Endothelial cell of umbilical vein (primary cell): Measurements from ENCODE around the gene ACTL7B.

Source experiments
- MAX ChIP-seq: IDR thresholded peaks from 2 replicates; pipeline ENCODE4 v1.6.1; 2011; ENCODE audit not compliant: insufficient read depth, insufficient read length
- MYC ChIP-seq: IDR thresholded peaks from one replicate; pipeline ENCODE4 v1.6.1; 2011; ENCODE audit warnings: mild to moderate bottlenecking, low read depth, low read length
- POLR2A ChIP-seq: IDR thresholded peaks from 2 replicates; pipeline ENCODE4 v1.6.1; 2012; ENCODE audit warnings: low read depth, mild to moderate bottlenecking, control low read depth, low read length
- POLR2AphosphoS5 ChIP-seq: IDR thresholded peaks from 2 replicates; pipeline ENCODE4 v1.6.1; 2012; ENCODE audit warnings: low read depth, mild to moderate bottlenecking, control low read depth, low read length, moderate library complexity; ENCODE audit not compliant: insufficient read depth
- TF ChIP-seq, protein P1 (sequence below), 2 donors: IDR thresholded peaks; 1 replicate in 1 of 2; 2 replicates in 1 of 2; pipeline ENCODE4 v1.5.1; 2011; ENCODE audit warnings: low read length in 2 of 2, mild to moderate bottlenecking in 2 of 2, moderate library complexity in 2 of 2, control low read depth in 1 of 2, inconsistent platforms in 1 of 2, low read depth in 1 of 2; ENCODE audit not compliant: insufficient read depth in 1 of 2; ENCODE audit errors: extremely low read depth in 1 of 2

GRCh38 chr9:108860764-108861163 lies 5.0 kb upstream of the ACTL7B start:
- TF ChIP-seq, protein P1, sequence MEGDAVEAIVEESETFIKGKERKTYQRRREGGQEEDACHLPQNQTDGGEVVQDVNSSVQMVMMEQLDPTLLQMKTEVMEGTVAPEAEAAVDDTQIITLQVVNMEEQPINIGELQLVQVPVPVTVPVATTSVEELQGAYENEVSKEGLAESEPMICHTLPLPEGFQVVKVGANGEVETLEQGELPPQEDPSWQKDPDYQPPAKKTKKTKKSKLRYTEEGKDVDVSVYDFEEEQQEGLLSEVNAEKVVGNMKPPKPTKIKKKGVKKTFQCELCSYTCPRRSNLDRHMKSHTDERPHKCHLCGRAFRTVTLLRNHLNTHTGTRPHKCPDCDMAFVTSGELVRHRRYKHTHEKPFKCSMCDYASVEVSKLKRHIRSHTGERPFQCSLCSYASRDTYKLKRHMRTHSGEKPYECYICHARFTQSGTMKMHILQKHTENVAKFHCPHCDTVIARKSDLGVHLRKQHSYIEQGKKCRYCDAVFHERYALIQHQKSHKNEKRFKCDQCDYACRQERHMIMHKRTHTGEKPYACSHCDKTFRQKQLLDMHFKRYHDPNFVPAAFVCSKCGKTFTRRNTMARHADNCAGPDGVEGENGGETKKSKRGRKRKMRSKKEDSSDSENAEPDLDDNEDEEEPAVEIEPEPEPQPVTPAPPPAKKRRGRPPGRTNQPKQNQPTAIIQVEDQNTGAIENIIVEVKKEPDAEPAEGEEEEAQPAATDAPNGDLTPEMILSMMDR (IDR thresholded peaks at IDR 0.05; ENCODE audit: extremely low read depth in 1 of 2, insufficient read depth in 1 of 2, low read depth in 1 of 2, low read length in 2 of 2), result no peak
- no peak for TF ChIP-seq POLR2A
- no peak for TF ChIP-seq POLR2AphosphoS5
- no peak for TF ChIP-seq MAX
- no peak for TF ChIP-seq MYC
